Activated CD4-positive, alpha-beta T cell treated with anti-CD3 and anti-CD28 coated beads, Interleukin-2, amount 50 U/mL, for 48 hours (primary cell): ENCODE results near the gene TNFRSF18.

Experiments
- DNase-seq, 2 experiments: peaks; one replicate each; pipeline ENCODE4 v3.0.0-alpha.2; 2020

TNFRSF18 gene

GRCh38 chr1:1210726-1211540, 4.5 kb upstream of the TNFRSF18 start:
- DNase-seq: peak in 1 of 2 experiments; percentile 13

DNA sequence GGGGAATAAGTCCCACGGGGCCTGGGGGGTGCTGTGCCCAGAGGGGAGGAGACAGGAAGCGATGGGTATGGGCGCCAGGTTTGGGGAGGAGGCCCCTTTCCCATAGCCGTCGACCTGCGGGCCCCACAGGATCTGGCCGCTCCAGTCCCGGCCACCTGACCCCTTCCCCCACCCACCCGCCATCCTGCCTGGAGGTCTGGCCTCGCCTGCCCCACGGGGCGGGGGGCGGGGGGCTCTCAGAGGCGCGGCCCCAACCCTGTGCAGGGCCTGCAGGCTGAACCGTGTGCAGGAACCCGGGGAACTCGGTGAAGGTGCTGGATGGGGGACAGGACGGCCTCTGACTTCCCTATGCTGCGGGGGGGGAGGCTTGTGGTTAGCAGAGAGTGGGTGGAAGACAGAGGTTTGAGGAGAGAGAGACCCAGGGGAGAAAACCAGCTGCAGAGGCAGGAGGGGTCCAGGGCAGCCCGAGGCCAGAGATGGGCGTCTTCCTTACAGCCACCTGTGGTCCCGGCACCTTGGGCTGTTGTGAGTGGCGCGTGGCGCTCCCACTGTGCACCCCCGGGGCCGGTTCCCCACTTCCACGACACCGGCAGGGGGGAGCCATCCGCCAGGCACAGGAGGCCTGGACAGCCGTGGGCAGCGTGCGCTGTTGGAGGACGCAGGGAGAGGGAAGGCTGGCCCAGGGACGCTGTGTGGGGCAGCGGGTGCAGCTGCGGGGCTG, 2.5 kb upstream of the TNFRSF18 start:
- peak; percentile 75 to 83 for DNase-seq

GRCh38 chr1:1207571-1207892, 1.1 kb upstream of the TNFRSF18 start:
- no peak for DNase-seq

- peak in 1 of 2 experiments; percentile 58 for DNase-seq
Observed at GRCh38 chr1:1206966-1207531, 657 bp upstream of the TNFRSF18 start.

GRCh38 chr1:1205769-1206375, 520 bp downstream of the TNFRSF18 start:
- peak in 1 of 2 experiments; percentile 38 for DNase-seq

DNA sequence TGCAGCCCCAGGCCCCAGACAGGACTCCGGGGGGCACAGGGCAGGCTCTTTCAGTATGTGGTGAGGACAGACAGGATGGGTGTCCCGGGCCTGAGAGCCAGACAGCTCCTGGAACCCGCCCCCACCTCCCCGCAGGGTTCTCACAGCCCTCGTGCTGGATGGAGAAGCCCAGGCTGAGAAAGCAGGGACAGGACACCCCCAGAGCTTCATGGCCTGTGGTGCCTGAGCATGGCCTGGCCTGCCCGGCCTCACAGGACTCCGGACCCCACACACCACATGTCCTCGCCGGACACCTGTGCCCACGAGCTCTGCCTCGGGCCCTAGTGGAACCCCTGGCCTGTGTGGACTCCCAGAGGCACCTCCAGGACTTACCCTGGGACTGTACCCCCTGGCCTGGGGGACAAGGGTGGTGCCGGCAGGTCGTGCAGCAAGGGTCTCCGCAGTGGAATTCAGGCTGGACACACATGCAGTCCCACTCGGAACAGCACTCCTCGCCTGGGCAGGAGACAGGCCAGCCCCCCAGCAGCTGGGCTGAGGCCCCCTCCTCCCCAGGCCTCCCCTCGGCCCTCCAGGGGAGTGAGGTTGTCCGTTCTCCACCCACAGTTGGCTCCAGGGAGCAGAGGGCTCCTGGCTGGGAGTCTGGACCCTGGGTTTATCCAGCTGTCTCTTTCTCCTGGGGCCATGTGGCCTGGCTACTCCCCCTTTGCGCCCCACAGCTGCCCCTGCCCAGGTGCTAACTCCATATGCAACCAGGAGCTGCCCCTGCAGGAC, 1.2 kb downstream of the TNFRSF18 start:
- DNase-seq: peak in 1 of 2 experiments; percentile 38

- DNase-seq: no peak
Observed at GRCh38 chr1:1204425-1204920, 1.9 kb downstream of the TNFRSF18 start.

GRCh38 chr1:1203561-1204424, 2.6 kb downstream of the TNFRSF18 start:
- DNase-seq: no peak

DNA sequence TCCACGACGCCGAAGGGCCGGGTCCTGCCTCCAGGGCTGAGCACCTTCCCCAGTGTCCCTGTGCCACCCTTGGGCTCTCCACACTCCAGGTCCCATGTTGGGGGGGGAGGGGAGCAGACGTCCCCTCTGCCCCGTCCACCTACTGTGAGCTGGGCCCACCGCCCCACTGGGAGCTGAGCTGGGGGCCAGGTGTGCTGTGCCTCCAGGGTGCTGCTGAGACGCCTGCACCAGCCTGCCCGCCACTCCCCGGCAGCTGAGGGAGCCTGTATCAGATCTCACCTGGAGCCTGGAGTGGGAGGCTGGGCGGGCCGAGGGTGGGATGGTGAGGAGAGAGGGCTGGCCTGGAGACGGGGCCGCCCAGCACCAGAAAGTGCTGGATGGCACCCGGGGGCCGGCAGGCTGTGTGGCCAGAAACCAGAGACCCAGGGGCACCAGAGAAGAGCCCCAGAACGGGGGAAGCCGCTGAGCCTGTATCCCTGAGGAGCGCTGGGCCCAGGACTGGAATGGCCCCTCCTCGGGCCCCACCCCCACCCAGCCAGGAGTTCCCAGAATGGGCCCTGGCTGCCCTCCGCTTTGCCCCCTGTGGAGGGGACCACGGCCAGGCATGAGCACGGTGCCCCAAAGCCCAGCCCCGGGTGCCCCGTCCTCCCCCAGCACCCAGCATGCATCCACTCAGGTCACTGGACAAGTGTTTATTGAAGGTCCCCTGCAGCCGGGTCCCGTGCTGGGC, 3.4 kb downstream of the TNFRSF18 start:
- DNase-seq: no peak

- peak; percentile 89 to 90 for DNase-seq
Observed at GRCh38 chr1:1200876-1201810, 5.2 kb downstream of the TNFRSF18 start.

DNA sequence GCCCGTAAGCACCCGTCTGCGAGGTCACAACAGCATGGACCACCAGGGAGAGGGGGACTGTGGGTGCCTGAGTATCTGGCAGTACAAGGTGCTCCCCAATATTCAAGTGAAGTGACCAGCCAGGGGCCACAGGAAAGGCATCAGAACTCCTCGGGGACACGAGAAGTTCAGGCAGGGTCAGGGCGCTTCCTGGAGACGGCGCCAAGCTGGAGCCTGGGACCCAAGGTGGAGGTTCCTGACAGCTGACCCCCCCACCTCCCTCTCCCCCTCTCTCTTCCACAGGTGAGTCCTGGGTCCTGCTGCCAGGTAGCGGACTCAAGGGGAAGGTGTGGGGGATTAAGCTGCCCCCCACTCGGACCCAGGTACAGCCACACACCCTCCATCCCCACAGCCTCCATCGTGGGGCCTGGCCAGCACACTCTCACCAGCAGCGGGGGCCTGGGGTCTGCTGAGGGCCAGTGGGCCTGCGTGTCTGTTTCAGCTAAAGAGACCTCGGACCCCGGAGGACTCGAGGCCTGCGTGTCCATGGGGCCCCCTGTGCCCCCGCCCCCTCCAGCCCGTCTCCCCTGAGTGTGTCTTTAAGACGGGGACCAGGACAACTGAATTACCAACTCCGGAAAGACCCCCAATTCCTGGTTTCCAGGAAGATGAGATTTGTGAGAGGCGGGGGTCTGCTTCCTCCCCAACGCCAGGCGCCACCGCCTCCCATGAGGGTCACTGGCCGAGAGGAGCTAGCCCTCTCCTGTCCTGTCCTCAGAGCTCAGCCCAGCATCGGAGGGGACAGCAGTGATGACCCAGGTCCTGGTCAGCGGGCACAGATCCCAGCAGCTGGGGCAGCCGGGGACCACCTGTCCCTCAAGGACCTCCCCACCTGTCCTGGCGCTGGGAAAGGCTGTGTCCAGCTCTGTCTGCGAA, 6.2 kb downstream of the TNFRSF18 start:
- no peak for DNase-seq

GRCh38 chr1:1199141-1199960, 7.0 kb downstream of the TNFRSF18 start:
- no peak for DNase-seq

- DNase-seq: no peak
Observed at GRCh38 chr1:1198423-1199140, 7.8 kb downstream of the TNFRSF18 start.

- DNase-seq: no peak
Observed at GRCh38 chr1:1197551-1198422, 8.6 kb downstream of the TNFRSF18 start.

DNA sequence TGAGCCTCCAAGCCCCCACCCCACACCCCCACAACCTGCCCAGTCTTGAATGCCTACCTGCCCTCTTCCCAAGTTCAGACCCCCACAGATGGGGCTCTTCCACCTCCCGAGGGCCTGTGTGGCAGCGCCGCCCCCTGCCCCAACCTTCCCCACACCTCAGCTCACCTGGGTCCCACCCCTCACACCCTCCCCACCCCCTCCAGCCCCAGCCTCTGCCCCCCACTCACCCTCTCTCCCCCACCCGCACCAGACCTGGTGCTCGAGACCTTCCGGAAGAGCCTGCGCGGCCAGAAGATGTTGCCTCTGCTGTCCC, 9.2 kb downstream of the TNFRSF18 start:
- DNase-seq: no peak
